ENCODE data around the gene TBX18.

GRCh38 chr6:84758486-84758885, 5.9 kb downstream of the TBX18 start:
- TF ChIP-seq CTCF (conservative IDR thresholded peaks at IDR 0.05; ENCODE audit: low read length) (no peak), EZH2phosphoT487 (IDR thresholded peaks at IDR 0.05; ENCODE audit: borderline replicate concordance, low read depth, low read length) (no peak)
